Hematopoietic multipotent progenitor cell treated with erythropoietin and hydrocortisone succinate and interleukin-3 and kit ligand, for 4 days (in vitro differentiated cells): ENCODE results near the gene ELOB.
"Not testable (repeated sequence)": the region's sequence is repeated elsewhere in the genome, so short reads cannot be mapped to it uniquely, and the experiment has no call there.

Experiments used
- DNase-seq: peaks from one replicate; pipeline ENCODE4 v3.0.0-alpha.2; 2015

ELOB gene

GRCh38 chr16:2744711-2745110 lies 32.4 kb downstream of the ELOB start:
- DNase-seq: no peak

- DNase-seq: no peak
These were observed 33.9 kb downstream of the ELOB start for GRCh38 chr16:2743007-2743810.

- no peak for DNase-seq
These were observed 34.6 kb downstream of the ELOB start for GRCh38 chr16:2742323-2743006.

DNA sequence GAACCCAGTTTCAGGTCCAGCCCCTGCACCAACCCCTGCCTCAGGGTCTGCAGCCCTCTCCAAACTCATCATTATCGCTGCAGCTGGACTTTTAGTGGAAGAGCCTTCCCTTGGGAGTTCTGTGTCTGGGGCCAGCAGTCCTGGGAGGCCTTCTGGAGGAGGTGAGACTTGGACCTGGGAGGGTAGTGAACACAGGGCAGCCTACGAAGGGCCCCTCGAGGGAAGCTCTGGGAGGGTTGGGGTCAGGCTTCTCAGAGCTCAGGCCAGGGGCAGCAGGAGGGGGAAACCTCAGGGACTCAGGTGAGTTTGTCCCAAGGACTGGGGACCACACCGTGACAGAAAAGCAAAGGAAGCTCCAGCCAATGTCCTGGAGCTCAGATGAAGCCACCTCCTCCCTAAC lies 35.9 kb downstream of the ELOB start:
- no peak for DNase-seq

DNA sequence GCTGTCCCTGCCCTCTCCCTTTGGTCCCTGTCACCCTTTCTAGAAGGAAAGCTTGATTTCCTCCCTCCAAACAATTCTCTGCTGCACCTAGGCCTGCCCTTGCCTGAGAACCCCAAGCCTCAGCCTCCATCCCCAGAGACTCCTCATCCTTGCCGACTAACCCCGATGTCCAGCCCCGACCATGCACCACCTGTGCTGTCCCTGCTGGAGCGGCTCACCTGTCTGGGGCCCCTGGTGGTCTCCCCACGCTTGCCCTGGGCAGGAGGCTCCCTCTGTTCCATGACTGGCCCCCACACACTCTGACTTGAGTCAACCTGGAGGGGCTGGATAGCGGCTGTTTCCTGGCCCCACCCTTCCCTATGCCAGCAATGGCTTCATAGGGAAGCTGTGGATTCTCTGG lies 36.6 kb downstream of the ELOB start:
- DNase-seq: no peak

DNA sequence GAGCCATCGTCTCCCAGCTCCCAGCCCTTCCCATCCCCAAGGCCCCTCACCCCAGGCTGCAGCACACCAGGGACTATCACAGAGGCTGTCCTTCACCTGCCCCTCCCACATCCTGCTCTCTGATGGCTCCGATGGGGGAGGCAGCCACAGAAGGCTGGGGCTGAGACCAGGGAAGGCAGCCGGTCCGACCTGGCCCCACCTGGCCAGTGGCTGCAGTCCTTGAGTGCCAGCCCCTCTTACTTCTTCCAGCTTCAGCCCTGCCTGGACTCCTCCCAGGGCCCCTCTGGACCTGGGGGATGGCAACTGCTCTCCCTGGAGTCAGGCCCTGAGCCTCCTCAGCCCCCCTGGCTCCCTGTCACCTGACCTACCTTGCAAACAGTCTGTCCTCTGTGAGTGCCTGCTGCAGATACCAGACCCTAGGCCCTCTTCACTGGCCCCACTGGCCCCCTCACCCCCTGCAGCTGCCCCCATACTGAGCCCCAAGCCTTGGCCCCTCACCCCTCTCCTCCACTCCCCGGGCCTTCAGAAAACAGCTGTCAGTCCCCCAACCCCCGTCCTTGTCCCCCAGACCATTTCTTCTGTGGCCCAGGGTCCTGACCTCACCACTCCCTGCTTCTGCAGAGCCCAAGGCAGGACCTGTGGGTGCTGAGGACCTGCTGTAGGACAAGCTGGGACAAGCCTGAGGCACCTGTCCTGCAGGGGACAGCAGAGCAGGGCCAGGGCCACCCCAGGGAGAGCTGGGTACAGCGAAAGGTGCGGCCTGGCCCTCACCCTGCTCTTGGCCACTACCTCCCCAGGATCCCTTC lies 37.3 kb downstream of the ELOB start:
- no peak for DNase-seq

- no peak for DNase-seq
These were observed 38.5 kb downstream of the ELOB start for GRCh38 chr16:2738615-2739014.

DNA sequence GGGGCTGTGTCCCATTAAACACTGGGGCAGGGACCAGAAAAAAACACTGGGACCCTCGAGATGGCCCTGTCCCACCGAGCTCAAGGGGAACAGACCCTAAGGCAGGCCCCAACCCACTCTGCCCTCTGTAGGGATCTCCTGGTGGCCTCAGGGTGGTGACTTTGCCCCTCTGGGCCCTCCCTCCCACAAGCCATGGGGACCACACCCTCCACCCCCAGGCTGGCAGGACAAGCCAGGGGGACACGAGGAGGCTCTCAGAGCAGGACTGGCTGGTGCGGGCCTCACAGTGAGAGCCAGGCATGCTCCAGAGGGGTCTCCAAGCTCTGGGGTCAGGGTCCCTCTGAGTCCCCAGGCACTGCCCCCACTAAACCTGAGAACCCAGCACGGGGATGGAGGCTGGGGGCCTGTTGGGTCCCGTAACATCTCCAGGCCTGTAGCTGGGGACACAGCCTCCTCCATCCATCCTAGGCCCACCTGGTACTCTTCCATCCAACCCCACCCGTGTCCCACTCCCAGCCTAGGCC lies 39.1 kb downstream of the ELOB start:
- DNase-seq: no peak

GRCh38 chr16:2737238-2737605 lies 39.9 kb downstream of the ELOB start:
- DNase-seq: no peak

- DNase-seq: no peak
These were observed 40.4 kb downstream of the ELOB start for GRCh38 chr16:2736476-2737237.

GRCh38 chr16:2734844-2735515 lies 42.1 kb downstream of the ELOB start:
- DNase-seq: peak; percentile 45

DNA sequence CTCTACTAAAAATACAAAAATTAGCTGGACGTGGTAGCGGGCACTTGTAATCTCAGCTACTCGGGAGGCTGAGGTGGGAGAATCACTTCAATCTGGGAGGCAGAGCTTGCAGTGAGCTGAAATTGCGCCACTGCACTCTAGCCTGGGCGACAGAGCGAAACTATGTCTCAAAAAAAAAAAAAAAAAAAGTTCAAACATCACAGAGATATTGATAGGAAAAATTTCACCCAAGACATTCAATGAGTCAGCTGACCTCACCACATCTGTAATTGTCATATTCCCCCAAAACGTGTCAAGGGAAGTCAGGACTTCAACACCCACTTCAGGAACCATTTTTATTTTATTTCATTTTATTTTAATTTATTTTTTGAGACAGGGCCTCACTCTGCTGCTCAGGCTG lies 49.0 kb downstream of the ELOB start:
- DNase-seq: no peak

DNA sequence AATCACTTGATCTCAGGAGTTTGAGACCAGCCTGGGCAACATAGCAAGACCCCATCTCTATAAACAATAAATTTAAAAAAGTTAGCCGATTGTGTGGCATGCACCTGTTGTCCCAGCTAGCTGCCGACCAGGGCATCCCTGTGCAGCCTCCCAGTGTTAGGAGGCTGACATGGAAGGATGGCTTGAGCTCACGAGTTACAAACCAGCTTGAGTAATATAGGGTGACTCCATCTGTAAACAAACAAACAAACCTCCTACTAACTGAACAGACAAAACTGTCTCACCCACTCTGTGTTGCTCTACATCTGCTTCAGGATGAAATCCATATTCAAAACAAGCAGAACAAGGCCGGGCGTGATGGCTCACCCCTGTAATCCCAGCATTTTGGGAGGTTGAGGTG lies 50.2 kb downstream of the ELOB start:
- DNase-seq: no peak

DNA sequence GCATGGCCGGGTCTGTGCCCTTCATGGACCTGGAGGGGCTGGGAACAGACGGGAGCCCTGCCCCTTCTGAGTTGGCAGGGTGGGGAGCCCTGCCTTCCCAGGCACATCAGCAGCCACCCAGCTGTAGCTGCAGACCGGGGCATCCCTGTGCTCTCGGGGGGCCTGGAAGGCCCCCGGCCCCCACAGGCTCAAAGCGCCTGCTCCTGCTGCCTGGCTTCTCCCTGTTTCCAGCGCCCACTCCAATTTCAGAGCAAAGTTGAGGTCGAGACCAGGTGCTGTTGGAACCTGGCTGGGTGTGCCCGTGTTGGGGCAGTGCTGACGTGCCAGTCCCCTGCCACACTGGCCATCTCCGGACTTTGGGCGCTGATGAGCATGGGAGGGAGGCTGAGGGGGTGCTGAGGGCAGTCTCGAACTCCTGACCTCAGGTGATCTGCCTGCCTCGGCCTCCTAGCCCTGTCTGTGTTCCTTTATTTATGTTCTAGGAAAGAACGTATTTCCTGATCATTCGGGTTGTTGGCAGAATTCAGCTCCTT lies 52.2 kb downstream of the ELOB start:
- no peak for DNase-seq

GRCh38 chr16:2724088-2724676 lies 52.9 kb downstream of the ELOB start:
- no peak for DNase-seq

DNA sequence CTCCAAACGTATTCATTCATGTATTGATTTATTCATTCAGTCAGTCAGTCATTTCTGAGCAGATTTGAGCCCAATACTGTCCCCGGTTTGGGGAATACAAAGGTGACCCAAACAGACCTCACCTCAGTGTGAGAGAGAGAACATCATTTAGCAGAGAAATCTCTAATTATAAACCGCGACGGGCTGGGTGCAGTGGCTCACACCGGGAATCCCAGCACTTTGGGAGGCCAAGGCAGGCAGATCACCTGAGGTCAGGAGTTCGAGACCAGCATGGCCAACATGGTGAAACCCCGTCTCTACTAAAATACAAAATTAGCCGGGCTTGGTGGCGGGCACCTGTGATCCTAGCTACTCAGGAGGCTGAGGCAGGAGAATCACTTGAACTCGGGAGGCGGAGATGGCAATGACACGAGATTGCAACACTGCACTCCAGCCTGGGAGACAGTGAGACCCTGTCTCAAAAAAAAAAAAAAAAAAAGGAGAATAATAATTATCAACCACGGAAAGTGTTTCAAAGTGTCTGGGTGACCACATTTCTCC lies 55.4 kb downstream of the ELOB start:
- DNase-seq: not testable (repeated sequence)
